ENCODE results near the gene BMPR1A.

The BMPR1A gene

DNA sequence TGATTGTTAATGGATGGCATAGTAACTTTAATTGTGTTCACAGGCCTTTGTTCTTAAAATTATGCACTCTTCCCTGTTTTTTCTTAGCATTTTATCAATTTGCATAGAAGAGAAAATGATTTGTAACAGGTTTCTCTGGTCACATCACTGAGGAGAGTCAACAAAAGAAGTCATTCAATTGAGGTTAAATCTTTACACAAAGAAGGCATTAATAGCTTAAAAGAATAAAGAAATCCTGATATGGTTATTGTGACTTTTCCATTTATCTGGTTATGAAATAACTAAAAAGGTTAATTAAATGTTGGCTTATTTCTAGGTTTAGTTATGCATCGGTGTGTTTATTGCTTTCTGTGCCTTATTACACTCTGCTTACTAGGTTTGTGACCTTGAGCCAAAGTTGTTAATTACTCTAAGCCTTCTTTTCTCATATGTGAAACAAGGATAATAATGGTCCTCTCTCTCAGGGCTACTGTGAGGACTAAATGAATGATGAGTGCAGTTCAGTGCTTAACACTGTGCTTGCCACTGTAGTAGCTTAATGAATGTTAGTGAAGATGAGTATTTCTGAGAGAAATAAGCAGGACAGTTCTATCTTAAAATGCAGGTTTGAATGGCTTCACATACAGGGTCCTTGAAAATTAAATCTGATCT is 12.1 kb downstream of the BMPR1A start:
- no peak for DNase-seq

DNA sequence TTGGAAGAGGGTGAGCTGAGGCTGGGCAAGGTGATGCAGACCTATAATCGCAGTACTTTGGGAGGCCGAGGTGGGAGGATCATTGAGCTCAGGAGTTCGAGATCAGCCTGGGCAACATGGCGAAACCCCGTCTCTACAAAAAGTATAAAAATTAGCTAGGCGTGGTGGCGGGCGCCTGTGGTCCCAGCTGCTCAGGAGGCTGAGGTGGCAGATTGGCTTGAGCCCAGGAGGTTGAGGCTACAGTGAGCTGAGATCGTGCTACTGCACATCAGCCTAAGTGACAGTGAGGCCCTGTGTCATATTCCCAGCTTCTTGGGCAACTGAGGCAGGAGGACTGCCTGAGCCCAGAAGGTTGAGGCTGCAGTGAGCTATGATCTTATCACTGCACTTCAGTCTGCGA is 13.6 kb downstream of the BMPR1A start:
- no peak for DNase-seq

DNA sequence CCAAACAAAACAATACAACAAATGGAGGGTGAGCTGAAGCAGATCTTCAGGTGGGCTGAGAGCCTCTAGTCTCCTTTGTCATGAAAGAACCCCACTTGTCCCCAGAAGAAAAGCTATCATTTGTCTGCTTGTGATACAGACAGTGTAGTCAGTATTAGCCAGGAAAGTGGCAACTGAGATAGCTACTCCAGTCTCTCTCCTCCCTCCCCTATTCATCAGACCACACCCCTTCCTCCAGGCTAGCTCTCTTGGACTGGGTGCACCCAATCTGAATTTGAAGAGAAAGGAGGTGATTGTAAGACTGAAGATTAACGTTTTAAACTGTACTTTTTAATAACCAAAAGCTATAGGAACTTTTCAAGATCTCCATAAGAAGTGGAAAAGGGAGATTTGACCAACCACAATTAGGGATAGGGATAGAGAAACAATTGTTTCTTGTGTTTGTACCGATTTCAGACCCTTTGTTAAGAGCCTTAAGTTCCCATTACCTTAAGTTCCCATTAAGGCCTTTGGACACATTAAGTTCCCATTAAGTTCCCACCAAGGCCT is 14.1 kb downstream of the BMPR1A start:
- DNase-seq: peak in 1 of 6 experiments; percentile 3

DNA sequence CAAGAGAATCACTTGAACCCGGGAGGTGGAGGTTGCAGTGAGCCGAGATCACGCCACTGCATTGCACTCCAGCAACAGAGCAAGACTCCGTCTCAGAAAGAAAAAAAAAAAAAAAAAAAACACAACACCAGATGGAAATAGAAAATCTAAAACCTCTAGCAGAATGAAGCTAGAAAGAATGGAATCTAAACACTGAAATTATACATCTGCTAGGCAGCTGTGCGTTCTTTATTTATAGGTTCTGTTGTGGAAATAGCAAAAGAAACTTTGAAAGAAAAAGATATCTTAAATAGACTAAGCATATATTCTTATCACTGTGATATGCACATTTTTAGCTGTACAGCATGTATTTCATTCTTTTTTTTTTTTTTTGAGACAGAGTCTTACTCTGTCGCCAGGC is 17.1 kb downstream of the BMPR1A start:
- no peak for DNase-seq

DNA sequence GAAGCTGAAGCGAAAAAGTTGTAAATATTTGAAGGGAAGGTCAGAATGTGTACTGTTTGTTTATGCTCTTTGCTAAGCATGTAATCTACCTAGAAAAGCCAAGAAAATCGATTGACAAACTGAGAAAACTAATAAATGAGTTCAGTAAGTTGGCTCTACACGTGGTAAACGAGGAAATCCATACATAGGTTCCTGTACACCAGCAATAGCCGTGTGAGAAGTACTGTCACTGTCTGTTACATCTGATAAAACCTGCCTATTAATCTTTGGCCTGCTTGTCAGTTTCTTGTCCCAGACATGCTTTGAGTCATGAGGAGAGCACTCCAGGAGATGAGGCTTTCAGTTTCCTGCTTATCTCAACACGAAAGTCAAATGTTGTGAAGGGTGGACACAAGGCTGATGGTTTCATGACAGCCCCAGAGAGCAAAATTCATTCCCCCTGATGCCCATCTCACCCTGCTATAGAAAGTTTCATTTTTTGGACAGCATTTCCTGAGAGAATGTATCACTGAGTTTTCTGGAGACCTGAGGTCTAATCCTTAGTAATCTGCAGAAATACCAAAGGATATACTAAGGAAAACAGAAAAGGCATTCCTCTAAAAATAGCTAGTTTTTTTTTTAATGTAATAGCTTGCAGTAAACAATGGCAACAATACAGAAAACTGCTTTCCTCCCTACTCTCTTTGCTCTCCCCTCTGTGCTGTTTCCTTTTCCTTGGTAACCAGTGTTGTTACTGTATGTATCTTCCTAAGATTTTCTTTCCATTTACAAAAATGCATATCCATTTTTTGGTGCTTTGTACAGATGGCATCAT is 18.8 kb downstream of the BMPR1A start:
- DNase-seq: no peak

DNA sequence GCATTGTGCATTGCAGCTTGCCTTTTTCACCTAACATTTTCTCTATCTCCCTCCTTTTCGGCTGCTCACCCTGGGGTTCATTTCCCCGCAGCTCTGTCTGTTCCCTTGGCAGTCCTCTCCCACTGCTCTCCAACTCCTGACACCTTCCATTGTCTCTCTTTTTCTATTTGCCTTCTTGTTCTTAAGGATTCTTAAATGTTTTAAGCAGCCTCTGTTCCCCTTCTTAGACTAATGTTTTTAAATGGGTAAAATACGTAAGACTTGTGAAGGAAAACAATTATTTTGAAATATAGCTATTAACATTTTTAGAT is 19.4 kb downstream of the BMPR1A start:
- DNase-seq: no peak

DNA sequence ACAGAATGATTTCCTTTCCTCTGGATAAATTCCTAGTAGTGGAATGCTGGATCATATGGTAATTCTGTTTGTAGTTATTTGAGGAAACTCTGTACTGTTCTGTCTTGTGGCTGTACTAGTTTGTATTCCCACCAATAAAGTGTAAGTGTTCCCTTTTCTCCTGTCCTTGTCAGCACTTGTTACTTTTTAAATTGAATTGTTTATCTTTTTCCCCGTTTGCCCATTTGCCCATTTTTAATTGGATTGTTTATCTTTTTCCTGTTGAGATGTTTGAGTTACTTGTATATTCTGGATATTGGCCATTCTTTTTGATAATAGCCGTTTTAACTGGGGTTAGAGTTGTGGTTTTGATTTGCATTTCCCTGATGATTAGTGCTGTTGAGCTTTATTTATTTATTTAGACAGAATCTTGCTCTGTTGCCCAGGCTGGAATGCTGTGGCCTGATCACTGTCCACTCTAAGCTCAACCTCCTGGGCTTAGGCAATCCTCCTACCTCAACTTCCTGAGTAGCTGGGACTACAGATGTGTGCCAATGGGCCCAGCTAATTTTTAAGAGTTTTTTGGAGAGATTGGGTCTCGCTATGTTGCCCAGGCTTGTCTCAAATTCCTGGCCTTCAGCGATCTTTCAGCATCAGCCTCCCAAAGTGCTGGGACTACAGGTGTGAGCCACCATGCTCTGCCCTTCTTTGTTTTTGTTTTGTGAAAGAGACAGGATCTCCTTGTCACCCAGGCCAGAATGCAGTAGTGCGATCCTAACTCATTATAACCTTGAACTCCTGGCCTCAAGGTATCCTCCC is 23.0 kb downstream of the BMPR1A start:
- no peak for DNase-seq

DNA sequence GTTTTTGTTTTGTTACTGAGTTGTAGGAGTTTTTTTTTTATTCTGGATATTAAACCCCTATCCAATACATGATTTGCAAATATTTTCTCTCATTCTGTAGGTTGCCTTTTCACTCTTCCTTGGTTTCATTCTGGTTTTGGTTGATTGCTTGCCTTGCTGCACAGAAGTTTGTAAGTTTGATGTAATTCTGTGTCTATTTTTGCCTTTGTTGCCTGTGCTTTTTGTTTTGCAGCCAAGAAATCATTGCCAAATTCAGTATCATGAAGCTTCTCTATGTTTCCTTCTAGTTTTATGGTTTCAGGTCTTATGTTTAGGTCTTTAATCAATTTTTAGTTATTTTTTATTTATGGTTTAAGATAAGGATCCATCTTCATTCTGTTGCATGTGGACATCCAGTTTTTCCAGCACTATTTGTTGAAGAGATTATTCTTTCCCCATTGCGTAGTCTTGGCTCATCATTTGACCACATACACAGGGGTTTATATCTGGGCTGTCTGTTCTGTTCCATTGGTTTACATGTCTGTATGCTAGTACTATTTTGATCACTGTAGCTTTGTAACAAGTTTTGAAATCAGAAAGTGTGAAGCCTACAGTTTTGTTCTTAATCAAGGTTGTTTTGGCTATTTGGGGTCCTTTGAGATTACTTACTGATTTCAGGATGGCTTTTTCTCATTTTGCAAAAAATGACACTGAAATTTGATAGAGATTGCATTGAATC is 26.4 kb downstream of the BMPR1A start:
- no peak for DNase-seq

DNA sequence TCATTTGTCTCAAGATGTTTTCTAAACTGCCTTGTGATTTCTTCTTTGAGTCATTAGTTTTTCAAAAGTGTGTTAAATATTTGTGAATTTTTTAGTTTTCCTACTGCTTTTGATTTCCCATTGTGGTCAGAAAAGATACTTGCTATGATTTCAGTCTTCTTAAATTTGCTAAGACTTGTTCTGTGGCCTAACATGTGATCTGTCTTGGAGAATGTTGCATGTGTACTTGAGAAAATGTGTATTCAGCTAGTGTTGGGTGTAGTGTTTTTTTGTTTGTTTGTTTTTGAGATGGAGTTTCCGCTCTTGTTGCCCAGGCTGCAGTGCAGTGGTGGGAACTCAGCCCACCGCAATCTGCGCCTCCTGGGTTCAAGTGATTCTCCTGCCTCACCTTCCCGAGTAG is 28.6 kb downstream of the BMPR1A start:
- no peak for DNase-seq

DNA sequence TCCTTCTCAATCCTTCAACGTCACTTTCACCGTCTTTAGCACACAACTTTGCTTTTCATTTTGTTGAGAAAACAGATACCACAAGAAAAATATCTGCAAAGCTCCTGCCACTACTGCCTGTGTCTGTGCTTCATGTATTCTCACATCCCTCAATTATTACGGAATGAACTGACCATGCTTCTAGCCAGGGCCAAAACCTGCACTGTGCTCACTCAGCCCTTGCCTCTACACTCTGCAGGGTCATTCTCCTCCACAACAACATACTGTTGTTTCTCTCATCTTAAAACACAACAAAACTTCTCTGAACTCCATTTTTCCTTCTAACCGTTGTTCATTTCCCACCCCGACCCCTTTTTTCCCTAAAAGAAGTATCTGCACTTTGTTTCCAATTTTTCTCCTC is 29.5 kb downstream of the BMPR1A start:
- DNase-seq: no peak

DNA sequence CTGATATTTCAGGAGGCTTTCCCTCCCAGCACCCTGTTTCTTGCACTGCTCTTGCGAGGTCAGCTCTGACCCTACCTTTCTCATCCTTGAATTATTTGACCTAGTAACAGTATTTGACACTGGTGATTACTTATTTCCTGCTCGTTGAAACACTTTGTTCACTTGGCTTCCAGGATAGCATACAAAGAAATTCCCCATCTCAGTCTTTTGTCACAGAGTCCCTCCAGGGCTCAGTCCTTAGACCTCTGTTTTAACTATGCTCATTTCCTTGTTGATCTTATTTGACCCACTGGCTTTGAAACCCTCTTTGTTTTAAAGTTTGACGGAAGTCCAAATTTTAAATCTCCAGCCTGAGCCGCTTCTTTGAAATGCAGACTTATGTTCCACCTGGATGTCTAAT is 29.9 kb downstream of the BMPR1A start:
- no peak for DNase-seq

DNA sequence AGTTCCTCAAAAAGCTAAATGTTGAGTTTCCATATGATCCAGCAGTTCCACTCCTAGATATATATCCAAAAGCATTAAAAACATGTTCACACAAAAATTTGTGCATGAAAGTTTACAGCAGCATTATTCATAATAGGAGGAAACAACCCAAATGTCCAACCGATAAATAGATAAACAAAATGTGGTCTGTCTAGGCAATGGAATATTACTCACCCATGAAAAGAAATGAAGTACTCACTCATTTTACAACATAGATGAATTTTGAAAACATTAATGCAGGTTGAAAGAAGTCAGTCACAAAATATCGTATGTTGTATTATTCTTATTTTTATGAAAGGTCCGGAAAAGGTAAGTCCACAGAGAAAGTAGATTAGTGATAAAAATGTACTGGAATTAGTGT is 34.0 kb downstream of the BMPR1A start:
- no peak for DNase-seq

DNA sequence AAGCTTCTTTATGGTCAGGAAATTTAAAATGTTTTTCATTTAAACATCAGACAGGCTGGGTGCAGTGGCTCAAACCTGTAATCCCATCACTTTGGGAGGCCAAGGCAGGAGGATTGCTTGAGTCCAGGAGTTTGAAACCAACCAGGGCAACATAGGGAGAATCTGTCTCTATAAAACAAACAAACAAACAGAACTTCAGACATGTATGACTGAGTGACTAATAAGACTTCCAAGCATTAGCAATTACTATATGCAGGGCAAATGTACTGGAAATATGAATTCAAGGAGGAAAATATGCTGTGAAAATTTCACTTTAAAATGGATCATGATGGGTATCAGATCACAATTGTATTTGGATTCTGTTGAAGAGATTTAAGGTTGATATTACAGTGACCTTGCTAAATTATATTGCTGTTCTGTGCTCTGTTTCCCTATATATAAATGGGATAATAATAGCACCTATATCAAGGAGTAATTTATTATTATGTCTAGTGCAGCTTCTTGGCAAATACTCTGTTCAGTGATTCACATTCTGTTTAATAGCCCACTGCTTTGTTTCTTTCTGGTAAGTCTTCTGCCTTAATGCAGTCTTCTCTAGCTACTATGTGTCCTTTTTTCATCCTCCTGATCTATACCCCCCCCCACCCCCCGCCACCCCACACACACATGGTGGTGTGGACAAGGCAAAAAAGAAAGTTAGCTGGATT is 36.2 kb downstream of the BMPR1A start:
- no peak for DNase-seq

DNA sequence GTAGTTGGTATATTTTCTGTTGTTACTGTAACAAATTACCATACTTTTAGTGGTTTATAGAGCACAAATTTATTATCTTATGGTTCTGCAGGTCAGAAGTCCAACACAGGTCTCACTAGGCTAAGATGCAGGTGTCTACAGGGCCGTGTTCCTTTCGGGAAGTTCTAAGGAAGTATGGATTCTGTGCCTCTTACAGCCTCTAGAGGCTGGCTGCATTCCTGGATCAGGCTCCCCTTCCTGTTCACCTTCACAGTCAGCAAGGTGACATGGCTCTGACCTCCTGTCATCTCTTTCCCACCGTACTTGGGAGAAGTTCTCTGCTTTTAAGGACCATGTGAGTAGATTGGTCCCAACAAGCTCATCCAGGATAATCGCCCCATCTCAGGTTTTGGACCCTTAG is 37.3 kb downstream of the BMPR1A start:
- no peak for DNase-seq

DNA sequence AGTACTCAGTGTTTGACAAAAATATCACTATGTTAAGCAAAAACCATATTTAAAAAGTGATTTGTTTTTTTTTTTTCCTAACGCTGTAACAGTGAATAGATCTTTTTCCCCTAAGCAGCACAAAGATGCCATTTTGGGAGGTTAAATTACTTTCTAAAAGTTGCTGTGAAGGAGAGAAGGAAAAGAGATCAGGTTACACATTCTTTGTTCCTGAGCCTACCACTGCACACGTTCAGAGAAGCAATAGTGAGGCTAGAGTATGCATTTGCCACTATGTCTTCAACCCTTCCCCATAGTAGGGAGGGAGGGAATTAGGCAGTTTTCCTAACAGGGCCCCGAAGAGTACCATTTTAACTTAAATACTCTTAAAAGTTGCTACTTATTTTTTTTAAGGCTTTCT is 38.9 kb downstream of the BMPR1A start:
- no peak for DNase-seq

DNA sequence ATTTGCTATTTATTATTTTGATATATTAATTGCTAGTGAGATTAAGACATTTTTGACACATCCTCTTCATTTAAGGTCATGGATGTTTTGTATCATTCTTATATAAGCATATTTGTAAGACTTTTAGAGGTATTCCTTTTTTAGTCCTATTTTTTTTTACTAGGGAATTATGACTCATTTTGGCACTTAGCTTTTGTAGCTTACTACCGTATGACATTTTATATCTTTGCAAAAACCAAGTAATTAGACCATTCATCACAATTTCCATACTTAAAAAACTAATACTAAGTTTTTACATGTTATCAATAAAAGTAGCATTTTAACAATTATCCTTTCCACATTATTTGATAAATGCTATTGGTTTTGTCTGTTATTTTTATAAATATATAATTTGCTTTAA is 41.6 kb downstream of the BMPR1A start:
- DNase-seq: no peak

DNA sequence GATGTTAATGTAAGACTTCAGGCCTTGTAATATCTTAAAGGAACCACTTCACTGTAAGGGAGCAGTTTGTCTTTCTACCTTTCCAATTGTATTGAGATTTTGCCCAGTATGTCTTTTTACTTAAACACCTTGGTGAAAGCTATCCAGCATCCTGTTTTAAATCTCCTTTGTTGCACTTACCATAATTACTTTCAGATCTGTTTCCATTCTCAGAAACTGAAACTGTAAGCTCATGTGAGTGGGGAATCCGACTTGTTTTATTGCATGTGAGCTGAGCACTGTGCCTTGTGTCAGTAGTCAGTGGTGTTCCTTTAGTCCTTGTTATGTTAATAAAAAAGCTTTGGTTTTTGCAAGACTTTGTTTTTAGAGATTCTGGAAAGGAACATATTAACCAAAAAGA is 42.2 kb downstream of the BMPR1A start:
- no peak for DNase-seq

DNA sequence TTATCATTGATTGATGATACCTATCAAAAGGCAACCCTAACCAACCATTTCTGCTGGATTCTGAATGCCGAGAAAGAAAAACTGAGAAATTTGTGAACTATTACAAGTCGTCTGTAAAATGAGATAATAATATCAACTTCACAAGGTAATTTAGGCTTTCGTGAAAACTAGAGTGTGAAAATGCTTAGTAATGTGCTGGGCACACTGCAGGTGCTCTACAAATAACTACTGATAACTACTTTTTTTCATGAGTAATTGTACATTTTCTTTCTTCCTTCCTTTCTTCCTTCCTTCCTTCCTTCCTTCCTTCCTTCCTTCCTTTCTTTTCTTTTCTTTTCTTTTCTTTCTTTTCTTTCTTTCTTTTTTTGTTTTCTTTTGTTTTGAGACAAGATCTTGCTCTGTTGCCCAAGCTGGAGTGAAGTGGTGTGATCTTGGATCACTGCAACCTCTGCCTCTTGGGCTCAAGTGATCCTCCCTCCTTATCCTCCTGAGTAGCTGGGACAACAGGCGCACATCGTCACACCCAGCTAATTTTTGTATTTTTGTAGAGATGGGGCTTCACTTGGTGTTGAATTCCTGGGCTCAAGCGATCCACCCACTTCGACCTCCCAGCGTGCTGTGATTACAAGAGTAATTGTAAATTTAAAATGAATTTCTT is 42.9 kb downstream of the BMPR1A start:
- DNase-seq: no peak

DNA sequence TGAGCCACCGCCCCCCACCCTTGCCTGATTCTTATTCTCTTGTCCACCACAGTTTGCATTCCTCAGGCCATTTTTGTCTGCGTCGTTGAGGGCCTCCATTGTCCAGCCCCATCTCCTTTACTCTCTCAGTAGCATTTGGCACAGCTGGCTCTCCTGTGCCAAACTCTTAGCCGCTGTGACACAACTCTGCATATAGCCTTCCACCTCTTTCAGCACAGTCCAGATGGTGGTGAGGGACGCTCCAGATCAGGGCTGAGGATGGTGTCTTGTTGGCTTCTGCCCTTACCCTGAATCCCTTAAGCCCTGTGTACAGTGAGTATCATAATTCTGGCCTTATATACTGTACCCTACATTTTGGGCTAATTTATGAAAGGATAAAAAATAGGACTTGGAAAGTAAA is 45.6 kb downstream of the BMPR1A start:
- DNase-seq: no peak

DNA sequence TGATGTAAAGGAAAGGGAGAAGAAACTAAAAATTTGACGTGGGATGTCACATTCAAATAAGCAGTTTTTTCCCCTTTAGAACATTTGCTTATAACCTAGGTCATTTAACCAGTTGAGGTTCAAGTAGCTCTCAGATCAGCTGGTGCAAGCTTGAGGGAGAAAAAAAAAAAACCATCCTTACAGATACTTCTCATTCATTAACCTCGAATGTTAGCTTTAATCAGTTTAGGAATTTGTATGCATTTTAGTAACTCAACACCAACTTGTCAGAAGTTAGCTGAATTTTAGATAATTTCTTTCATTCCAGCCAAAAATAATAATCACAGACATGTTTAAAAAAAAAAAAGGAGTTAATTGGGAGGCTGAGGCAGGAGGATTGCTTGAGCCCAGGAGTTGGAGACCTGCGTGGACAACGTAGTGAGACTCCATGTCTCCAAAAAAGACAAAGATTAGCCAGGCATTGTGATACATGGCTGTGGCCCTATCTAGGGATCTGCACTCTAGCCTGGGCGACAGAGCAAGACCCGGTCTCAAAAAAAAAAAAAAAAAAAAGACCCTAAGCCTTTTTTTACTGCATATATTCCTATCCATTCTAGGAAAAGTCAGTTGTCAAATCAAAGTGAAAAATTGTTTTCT is 46.2 kb downstream of the BMPR1A start:
- DNase-seq: no peak

DNA sequence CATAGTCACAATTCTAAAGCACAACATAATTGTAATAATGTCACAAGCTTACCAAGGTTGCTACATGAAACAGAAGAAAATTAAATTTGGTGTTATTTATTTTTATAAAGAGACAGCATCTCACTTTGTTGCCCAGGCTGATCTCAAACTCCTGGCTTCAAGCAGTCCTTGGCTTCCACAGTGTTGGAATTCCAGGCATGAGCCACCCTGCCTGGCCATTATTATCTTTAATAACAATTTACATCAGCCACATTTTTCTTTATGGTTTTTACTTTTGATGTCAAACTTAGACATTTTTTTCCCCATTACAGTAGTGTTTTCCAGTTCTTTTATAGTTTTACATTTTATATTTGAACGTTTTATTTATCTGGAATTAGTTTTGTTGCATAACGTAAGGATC is 46.7 kb downstream of the BMPR1A start:
- no peak for DNase-seq

All from stimulated activated naive CD4-positive, alpha-beta T cell (primary cell).